Measurements from ENCODE around the gene BRINP1. TPM values are rescaled to one million over a fixed set of nuclear protein-coding genes. Genes with fewer than 3 reads are reported as not detected.

BRINP1 gene
- total RNA-seq, 4 donors from 2014 or later, result not detected

GRCh38 chr9:119366909-119367682, 2.1 kb downstream of the BRINP1 start:
- no peaks in the 10 kb centered on the region for H3K36me3 ChIP-seq
- WGBS, 2 donors, result 47 to 53% methylated on average over 9 of the region's 9 CpGs
- H3K4me3 ChIP-seq, result no peak overlapping the region
- no peak for TF ChIP-seq EP300 (IDR thresholded peaks at IDR 0.05)
- no peak for TF ChIP-seq POLR2A (IDR thresholded peaks at IDR 0.05)
- no peak for TF ChIP-seq CTCF (IDR thresholded peaks at IDR 0.05)
- no peak overlapping the region for H3K27ac ChIP-seq
- no peak for DNase-seq (ENCODE audit: low spot score in 2 of 2)
- peaks cover 0 to 12% (median 5%) of the 10 kb centered on the region in 4 donors for H3K4me1 ChIP-seq
- no peaks in the 10 kb centered on the region for H3K9me3 ChIP-seq
- H3K27me3 ChIP-seq, result peaks cover 0 to 36% of the 10 kb centered on the region in 2 donors

GRCh38 chr9:119365291-119366027, 3.8 kb downstream of the BRINP1 start:
- H3K4me3 ChIP-seq, result no peak overlapping the region
- peaks cover 0 to 12% (median 5%) of the 10 kb centered on the region in 4 donors for H3K4me1 ChIP-seq
- H3K27me3 ChIP-seq, result peaks cover 0 to 34% of the 10 kb centered on the region in 2 donors
- no peak overlapping the region for H3K27ac ChIP-seq
- 14 to 15% methylated on average over 9 of the region's 9 CpGs for WGBS, 2 donors
- H3K36me3 ChIP-seq, result no peaks in the 10 kb centered on the region
- TF ChIP-seq CTCF (IDR thresholded peaks at IDR 0.05) (peak in 1 of 5 experiments; percentile 18), EP300 (IDR thresholded peaks at IDR 0.05) (no peak)
- no peaks in the 10 kb centered on the region for H3K9me3 ChIP-seq
- DNase-seq (ENCODE audit: low spot score in 2 of 2), result no peak

GRCh38 chr9:119360237-119360636, 9.0 kb downstream of the BRINP1 start:
- Histone ChIP-seq H3K4me1 (no peaks in the 10 kb centered on the region), H3K4me3 (no peak overlapping the region), H3K36me3 (no peaks in the 10 kb centered on the region), H3K27me3 (no peaks in the 10 kb centered on the region), H3K9me3 (no peaks in the 10 kb centered on the region), H3K27ac (no peak overlapping the region)
- TF ChIP-seq EP300 (IDR thresholded peaks at IDR 0.05) (no peak), CTCF (IDR thresholded peaks at IDR 0.05) (no peak), POLR2A (IDR thresholded peaks at IDR 0.05) (no peak)
- DNase-seq (ENCODE audit: low spot score in 2 of 2), result no peak
- WGBS, 2 donors, result 47 to 49% methylated on average over 5 of the region's 5 CpGs

GRCh38 chr9:119357336-119358096, 11.7 kb downstream of the BRINP1 start:
- DNase-seq (ENCODE audit: low spot score in 2 of 2), result no peak
- 19 to 31% methylated on average over 2 of the region's 2 CpGs for WGBS, 2 donors
- Histone ChIP-seq H3K36me3 (no peaks in the 10 kb centered on the region), H3K27me3 (no peaks in the 10 kb centered on the region), H3K27ac (no peak overlapping the region), H3K9me3 (no peaks in the 10 kb centered on the region), H3K4me1 (no peaks in the 10 kb centered on the region), H3K4me3 (no peak overlapping the region)
- TF ChIP-seq EP300 (IDR thresholded peaks at IDR 0.05), result no peak
- TF ChIP-seq POLR2A (IDR thresholded peaks at IDR 0.05), result no peak
- TF ChIP-seq CTCF (IDR thresholded peaks at IDR 0.05), result no peak

All from tibial nerve (tissue), 4 donors.